B cell (primary cell): Measurements from ENCODE around the gene SLC50A1. TPM values are rescaled to one million over a fixed set of nuclear protein-coding genes. Genes with fewer than 3 reads are reported as not detected.
"Not testable (repeated sequence)": the region's sequence is repeated elsewhere in the genome, so short reads cannot be mapped to it uniquely, and the experiment has no call there.

ENCODE experiments used
- ATAC-seq: fragments of 200-7000 bp; cut with Tn5 transposase; one replicate; pipeline ENCODE4 v1.10.0; 2021; ENCODE audit warnings: low read depth, mild to moderate bottlenecking, moderate number of reproducible peaks, moderate library complexity
- CTCF ChIA-PET: fragments of 350-600 bp; sonication (Branson Sonifier 250); formaldehyde crosslinking; loops from one replicate; lab custom pipeline; 2021; ENCODE audit warnings: antibody characterized with exemption, inconsistent platforms; lab: Charles Lee
- POLR2A ChIA-PET: fragments of 350-600 bp; sonication (Branson Sonifier 250); formaldehyde crosslinking; loops from one replicate; lab custom pipeline; 2021; ENCODE audit warnings: antibody characterized with exemption; lab: Charles Lee
- DNase-seq: peaks from one replicate; pipeline ENCODE4 v3.0.0; 2013
- H2AFZ ChIP-seq: 2 replicates; pipeline ENCODE4 v1.6.1; 2012; ENCODE audit warnings: mild to moderate bottlenecking, low read depth, low read length; ENCODE audit not compliant: insufficient read depth, poor library complexity, severe bottlenecking
- H3K27ac ChIP-seq, 2 donors: 1 replicate in 1 of 2; 2 replicates in 1 of 2; pipeline ENCODE4 v1.5.1; 2012 to 2013; ENCODE audit warnings: low read length in 2 of 2, mild to moderate bottlenecking in 2 of 2, moderate library complexity in 1 of 2
- H3K27me3 ChIP-seq, 4 experiments: fragments of 200-600 bp in 1 of 4; sonication (generic) in 1 of 4; replicated peaks in 1 of 4; 1 replicate in 2 of 4; 2 replicates in 2 of 4; pipeline versions ENCODE4 v1.6.1 to v1.7.0; 2013 to 2016; ENCODE audit warnings: low read length in 3 of 4, mild to moderate bottlenecking in 2 of 4, mixed read lengths in 1 of 4, moderate library complexity in 1 of 4; ENCODE audit not compliant: insufficient read depth in 4 of 4, control insufficient read depth in 3 of 4; ENCODE audit errors: control extremely low read depth in 1 of 4
- H3K36me3 ChIP-seq, 2 experiments: replicated peaks in 1 of 2; 1 replicate in 1 of 2; 2 replicates in 1 of 2; pipeline versions ENCODE4 v1.6.1 to v1.7.1; 2013; ENCODE audit warnings: low read length in 1 of 2; ENCODE audit not compliant: insufficient read depth in 2 of 2, control insufficient read depth in 1 of 2; ENCODE audit errors: control extremely low read depth in 1 of 2, extremely low read depth in 1 of 2
- H3K4me1 ChIP-seq, 2 donors: fragments of 200-600 bp in 1 of 2; sonication (generic) in 1 of 2; 1 replicate in 1 of 2; 2 replicates in 1 of 2; pipeline versions ENCODE4 v1.5.1 to v1.6.1; 2013 to 2017; ENCODE audit warnings: low read length in 2 of 2; ENCODE audit not compliant: control insufficient read depth in 2 of 2, insufficient read depth in 2 of 2
- H3K4me2 ChIP-seq: replicated peaks from 2 replicates; pipeline ENCODE3; 2012; ENCODE audit warnings: mild to moderate bottlenecking, low read depth, low read length; ENCODE audit not compliant: poor library complexity, severe bottlenecking
- H3K4me3 ChIP-seq, 5 experiments: fragments of 200-600 bp in 1 of 5; sonication (generic) in 1 of 5; 1 replicate in 3 of 5; 2 replicates in 2 of 5; pipeline versions ENCODE4 v1.5.1 to v1.7.0; 2011 to 2016; ENCODE audit warnings: low read length in 4 of 5, mild to moderate bottlenecking in 4 of 5, low read depth in 2 of 5, control low read depth in 1 of 5, moderate library complexity in 1 of 5; ENCODE audit not compliant: insufficient read depth in 1 of 5; ENCODE audit errors: control extremely low read depth in 1 of 5, extremely low read depth in 1 of 5
- H3K79me2 ChIP-seq: fragments of 200-600 bp; sonication (generic); one replicate; pipeline ENCODE4 v1.6.0; 2016; ENCODE audit warnings: low read length; ENCODE audit not compliant: control insufficient read depth, insufficient read depth
- H3K9ac ChIP-seq: fragments of 200-600 bp; sonication (generic); 2 replicates; pipeline ENCODE4 v1.6.1; 2017; ENCODE audit warnings: mild to moderate bottlenecking, low read length, moderate library complexity
- H3K9me3 ChIP-seq, 3 donors: one replicate each; pipeline versions ENCODE4 v1.6.1 to v1.7.1; 2013; ENCODE audit warnings: low read length in 2 of 3; ENCODE audit not compliant: control insufficient read depth in 2 of 3, insufficient read depth in 1 of 3; ENCODE audit errors: control extremely low read depth in 1 of 3
- H4K20me1 ChIP-seq: 2 replicates; pipeline ENCODE4 v1.6.0; 2012; ENCODE audit warnings: mild to moderate bottlenecking, low read length; ENCODE audit not compliant: insufficient read depth, control insufficient read depth, poor library complexity, severe bottlenecking
- H3K27ac Mint-ChIP-seq: one replicate; pipeline ENCODE4 v1.8.0; 2021; ENCODE audit warnings: mixed read lengths
- H3K27me3 Mint-ChIP-seq: one replicate; pipeline ENCODE4 v1.8.0; 2021; ENCODE audit warnings: mixed read lengths
- H3K4me1 Mint-ChIP-seq: one replicate; pipeline ENCODE4 v1.8.0; 2021; ENCODE audit warnings: mixed read lengths
- H3K4me3 Mint-ChIP-seq: one replicate; pipeline ENCODE4 v1.8.0; 2021; ENCODE audit warnings: mixed read lengths
- H3K9me3 Mint-ChIP-seq: one replicate; pipeline ENCODE4 v1.8.0; 2022; ENCODE audit warnings: mixed read lengths; ENCODE audit not compliant: insufficient read depth
- CTCF ChIP-seq: fragments of 200-600 bp; IDR thresholded peaks from one replicate; pipeline ENCODE4 v1.8.0; 2022; ENCODE audit warnings: antibody characterized with exemption, mild to moderate bottlenecking
- EZH2 ChIP-seq: IDR thresholded peaks from 2 replicates; pipeline ENCODE4 v1.6.1; 2012; ENCODE audit warnings: borderline replicate concordance, low read depth, mild to moderate bottlenecking, moderate library complexity, low read length; ENCODE audit not compliant: insufficient read depth, poor library complexity, severe bottlenecking
- WGBS: methylation state at CpG from one replicate; pipeline ENCODE4 v1.1.5; 2013; ENCODE audit warnings: missing lambda C conversion rate; ENCODE audit not compliant: insufficient coverage; 5-methylcytosine and 5-hydroxymethylcytosine counted together
- intact Hi-C: fragments of 100-400 bp; cut with micrococcal nuclease; formaldehyde crosslinking; loops from one replicate; pipeline ENCODE4 v1.10.0; 2022
- polyA plus RNA-seq: library from polyadenylated mRNA; depleted of rRNA; stranded (reverse); fragments of >200 nt; gene quantifications from 2 replicates; pipeline ENCODE4 v1.2.3, GENCODE V29; 2012
- total RNA-seq, 2 donors: library from RNA; stranded (reverse); fragments of 120-200 nt in 1 of 2; gene quantifications; 1 replicate in 1 of 2; 2 replicates in 1 of 2; pipeline versions ENCODE4 v1.2.3 to v1.2.4, GENCODE V29; 2013 to 2022

Gene SLC50A1
- total and polyA plus RNA-seq, 2 donors (not counting 1 experiment from before 2014, with no cell fraction given): 62.8 to 86.8 TPM

DNA sequence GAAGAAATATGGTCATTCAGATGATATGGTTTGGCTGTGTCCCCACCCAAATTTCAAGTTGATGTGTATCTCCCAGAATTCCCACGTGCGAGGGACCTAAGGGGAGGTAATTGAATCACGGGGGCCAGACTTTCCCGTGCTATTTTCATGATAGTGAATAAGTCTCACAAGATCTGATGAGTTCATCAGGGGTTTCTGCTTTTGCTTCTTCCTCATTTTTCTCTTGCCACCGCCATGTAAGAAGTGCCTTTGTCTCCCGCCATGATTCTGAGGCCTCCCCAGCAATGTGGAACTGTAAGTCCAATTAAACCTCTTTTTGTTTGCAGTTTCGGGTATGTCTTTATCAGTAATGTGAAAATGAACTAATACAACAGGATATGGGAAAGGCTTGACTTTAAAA lies 6.1 kb downstream of the SLC50A1 start:
- Histone ChIP-seq H3K9ac (no peak overlapping the region), H3K4me3 (no peak overlapping the region), H2AFZ (no peak overlapping the region), H3K36me3 (peaks cover 0 to 5% of the 10 kb centered on the region in 2 experiments), H3K4me1 (peaks cover 14 to 19% of the 10 kb centered on the region in 2 donors), H3K9me3 (no peaks in the 10 kb centered on the region), H3K27ac (no peak overlapping the region), H3K4me2 (no peak overlapping the region), H3K27me3 (no peaks in the 10 kb centered on the region), H3K79me2 (peaks cover 33% of the 10 kb centered on the region), H4K20me1 (peaks cover 9% of the 10 kb centered on the region)
- ChIA-PET POLR2A (no interaction called here), CTCF (interaction anchor here (1.4 to 5.7 kb wide), 3 partner anchors 25 to 56 kb away, joined by 4 to 19 read pairs (median 14); no protein-coding TSS in a partner anchor)
- ATAC-seq: no peak
- whole genome bisulfite sequencing: 93% methylated on average over 3 of the region's 7 CpGs
- H3K4me1 Mint-ChIP-seq: peaks cover 33% of the 10 kb centered on the region
- H3K9me3 Mint-ChIP-seq: no peaks in the 10 kb centered on the region
- H3K27ac Mint-ChIP-seq: no peak overlapping the region
- DNase-seq: no peak
- no peaks in the 10 kb centered on the region for H3K27me3 Mint-ChIP-seq
- TF ChIP-seq EZH2: no peak
- TF ChIP-seq CTCF: no peak
- no peak overlapping the region for H3K4me3 Mint-ChIP-seq
- intact Hi-C loops: no loop called here

- Histone ChIP-seq H3K4me2 (no peak overlapping the region), H3K27ac (no peak overlapping the region), H2AFZ (no peak overlapping the region), H3K9me3 (no peaks in the 10 kb centered on the region), H3K4me3 (no peak overlapping the region), H3K79me2 (no peaks in the 10 kb centered on the region), H3K36me3 (no peaks in the 10 kb centered on the region), H3K27me3 (no peaks in the 10 kb centered on the region), H3K9ac (no peak overlapping the region), H4K20me1 (no peaks in the 10 kb centered on the region), H3K4me1 (peaks cover 13 to 17% of the 10 kb centered on the region in 2 donors)
- H3K4me1 Mint-ChIP-seq: peaks cover 20% of the 10 kb centered on the region
- DNase-seq (no peak), ATAC-seq (no peak)
- no peaks in the 10 kb centered on the region for H3K9me3 Mint-ChIP-seq
- intact Hi-C loops: no loop called here
- no peak overlapping the region for H3K4me3 Mint-ChIP-seq
- H3K27me3 Mint-ChIP-seq: no peaks in the 10 kb centered on the region
- no CpG with 5 or more reads among the region's 3 CpGs for WGBS
- ChIA-PET POLR2A (no interaction called here), CTCF (interaction anchor here (1.3 to 5.7 kb wide), 3 partner anchors 10 to 54 kb away, joined by 4 to 19 read pairs (median 9); partner anchors contain the start of gene SLC50A1)
- H3K27ac Mint-ChIP-seq: no peak overlapping the region
- TF ChIP-seq EZH2 (no peak), CTCF (no peak)
Measured at GRCh38 chr1:155145491-155145890, 9.8 kb downstream of the SLC50A1 start.

DNA sequence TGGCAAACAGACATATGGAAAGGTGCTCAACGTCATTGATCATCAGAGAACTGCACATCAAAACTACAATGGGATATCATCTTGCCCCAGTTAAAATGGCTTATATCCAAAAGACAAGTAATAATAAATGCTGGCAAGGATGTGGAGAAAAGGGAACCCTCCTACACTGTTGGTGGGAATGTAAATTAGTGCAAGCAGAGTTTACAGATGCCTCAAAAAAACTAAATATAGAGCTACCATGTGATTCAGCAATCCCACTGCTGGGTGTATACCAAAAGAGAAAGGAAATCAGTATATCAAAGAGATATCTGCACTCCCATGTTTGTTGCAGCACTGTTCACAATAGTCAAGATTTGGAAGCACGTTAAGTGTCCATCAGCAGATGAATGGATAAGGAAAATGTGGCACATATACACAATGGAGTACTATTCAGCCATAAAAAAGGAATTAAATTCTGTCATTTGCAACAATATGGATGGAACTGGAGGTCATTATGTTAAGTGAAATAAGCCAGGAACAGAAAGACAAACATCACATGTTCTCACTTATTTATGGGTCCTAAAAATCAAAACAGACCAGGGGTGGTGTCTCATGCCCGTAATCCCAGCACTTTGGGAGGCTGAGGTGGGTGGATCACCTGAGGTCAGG lies 20.5 kb downstream of the SLC50A1 start:
- H3K4me3 ChIP-seq, H3K79me2 ChIP-seq, H3K9ac ChIP-seq, H3K36me3 ChIP-seq, ATAC-seq, intact Hi-C loops, H3K4me3 Mint-ChIP-seq, H4K20me1 ChIP-seq, H3K27ac ChIP-seq, H2AFZ ChIP-seq, POLR2A ChIA-PET, DNase-seq, H3K9me3 Mint-ChIP-seq, H3K4me1 Mint-ChIP-seq, H3K9me3 ChIP-seq, H3K4me2 ChIP-seq, H3K27ac Mint-ChIP-seq, H3K4me1 ChIP-seq, H3K27me3 ChIP-seq, H3K27me3 Mint-ChIP-seq: not testable (repeated sequence)
- WGBS: 100% methylated on average over 1 of the region's 3 CpGs
- CTCF ChIA-PET: interaction anchor here (1.0 to 2.1 kb wide), 3 partner anchors 11 to 65 kb away, joined by 4 to 9 read pairs (median 4); no protein-coding TSS in a partner anchor
